Vagina (tissue), 2 donors: ENCODE data around the gene PCBP3. TPM values are rescaled to one million over a fixed set of nuclear protein-coding genes. Genes with fewer than 3 reads are reported as not detected.
"Not testable (repeated sequence)": the region's sequence is repeated elsewhere in the genome, so short reads cannot be mapped to it uniquely, and the experiment has no call there.

Experiments
- DNase-seq, 2 donors: peaks; one replicate each; pipeline ENCODE4 v3.0.0-alpha.2; 2017; ENCODE audit errors: extremely low spot score in 2 of 2
- H3K27ac ChIP-seq: fragments of 200-600 bp; sonication (generic); one replicate; pipeline ENCODE4 v1.5.1; 2019
- H3K27me3 ChIP-seq: fragments of 200-600 bp; sonication (generic); one replicate; pipeline ENCODE4 v1.5.1; 2019
- H3K36me3 ChIP-seq, 2 donors: fragments of 200-600 bp; sonication (generic); one replicate each; pipeline ENCODE4 v1.5.1; 2017 to 2019
- H3K4me1 ChIP-seq: fragments of 200-600 bp; sonication (generic); one replicate; pipeline ENCODE4 v1.5.1; 2019
- H3K4me3 ChIP-seq, 2 donors: fragments of 200-600 bp; sonication (generic); 1 replicate in 1 of 2; 2 replicates in 1 of 2; pipeline ENCODE4 v1.5.1; 2016 to 2019
- H3K9me3 ChIP-seq: fragments of 200-600 bp; sonication (generic); one replicate; pipeline ENCODE4 v1.5.1; 2019
- CTCF ChIP-seq, 3 experiments: fragments of 450-650 bp in 2 of 3; fragments of 200-600 bp in 1 of 3; sonication (generic) in 1 of 3; IDR thresholded peaks; one replicate each; pipeline ENCODE4 v1.5.1; 2017 to 2019; ENCODE audit warnings: antibody characterized with exemption in 3 of 3, mild to moderate bottlenecking in 2 of 3, moderate library complexity in 2 of 3
- POLR2A ChIP-seq, 2 donors: fragments of 450-650 bp; IDR thresholded peaks; one replicate each; pipeline ENCODE4 v1.6.1; 2017; ENCODE audit warnings: antibody characterized with exemption in 2 of 2, mild to moderate bottlenecking in 2 of 2, moderate library complexity in 2 of 2
- POLR2AphosphoS5 ChIP-seq, 2 donors: sonication (generic); formaldehyde crosslinking; IDR thresholded peaks; one replicate each; pipeline ENCODE4 v1.9.0; 2017; ENCODE audit warnings: antibody characterized with exemption in 2 of 2, mild to moderate bottlenecking in 2 of 2, low read depth in 1 of 2; ENCODE audit not compliant: insufficient read depth in 1 of 2
- intact Hi-C: fragments of 100-400 bp; cut with DNase I; formaldehyde crosslinking; loops from one replicate; pipeline ENCODE4 v1.15.1; 2023
- total RNA-seq: library from RNA; depleted of rRNA; stranded (reverse); fragments of >200 nt; gene quantifications from one replicate; pipeline ENCODE4 v1.2.3, GENCODE V29; 2016

Gene PCBP3
- total RNA-seq, 1 donor from 2014 or later = 4.9 TPM

GRCh38 chr21:45830720-45831366 is 187.3 kb downstream of the PCBP3 start:
- Histone ChIP-seq H3K4me3 (no peak overlapping the region), H3K27ac (no peak overlapping the region), H3K27me3 (no peaks in the 10 kb centered on the region), H3K9me3 (no peaks in the 10 kb centered on the region), H3K36me3 (no peaks in the 10 kb centered on the region), H3K4me1 (no peaks in the 10 kb centered on the region)
- intact Hi-C loops = no loop called here
- peak in 1 of 2 donors; percentile 37 for DNase-seq
- TF ChIP-seq POLR2AphosphoS5 (IDR thresholded peaks at IDR 0.05; ENCODE audit: insufficient read depth in 1 of 2, low read depth in 1 of 2) = no peak

- no peaks in the 10 kb centered on the region for H3K36me3 ChIP-seq
- H3K4me1 ChIP-seq = no peaks in the 10 kb centered on the region
- no peak for TF ChIP-seq CTCF (IDR thresholded peaks at IDR 0.05)
- no peak for TF ChIP-seq POLR2AphosphoS5 (IDR thresholded peaks at IDR 0.05; ENCODE audit: insufficient read depth in 1 of 2, low read depth in 1 of 2)
- no peak for TF ChIP-seq POLR2A (IDR thresholded peaks at IDR 0.05)
- DNase-seq = peak in 1 of 2 donors; percentile 42
- no peak overlapping the region for H3K4me3 ChIP-seq
- H3K27me3 ChIP-seq = no peaks in the 10 kb centered on the region
- intact Hi-C loops = no loop called here
- H3K9me3 ChIP-seq = no peaks in the 10 kb centered on the region
- H3K27ac ChIP-seq = no peak overlapping the region
These were observed 188.6 kb downstream of the PCBP3 start for GRCh38 chr21:45831991-45832740.

DNA sequence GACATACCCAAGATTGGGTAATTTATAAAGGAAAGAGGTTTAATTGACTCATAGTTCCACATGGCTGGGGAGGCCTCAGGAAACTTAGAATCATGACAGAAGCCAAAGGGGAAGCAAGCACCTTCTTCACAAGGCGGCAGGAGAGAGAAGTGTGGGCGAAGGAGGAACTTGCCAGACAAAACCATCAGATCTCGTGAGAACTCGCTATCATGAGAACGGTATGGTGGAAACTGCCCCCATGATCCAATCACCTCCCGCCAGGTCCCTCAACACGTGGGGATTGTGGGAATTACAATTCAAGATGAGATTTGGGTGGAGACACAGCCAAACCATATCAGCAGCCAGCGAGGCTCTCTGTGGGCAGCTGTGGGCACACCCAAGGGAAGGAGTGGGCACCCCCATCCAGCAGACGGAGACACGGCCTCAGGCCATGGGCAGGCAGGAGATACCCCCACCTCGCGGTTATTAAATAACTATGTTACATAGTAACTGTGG is 189.3 kb downstream of the PCBP3 start:
- H3K36me3 ChIP-seq, H3K4me3 ChIP-seq, H3K9me3 ChIP-seq, H3K27ac ChIP-seq, intact Hi-C loops, H3K4me1 ChIP-seq, H3K27me3 ChIP-seq: not testable (repeated sequence)
- DNase-seq = peak in 1 of 2 donors; percentile 27

- H3K27ac ChIP-seq = no peak overlapping the region
- no peaks in the 10 kb centered on the region for H3K27me3 ChIP-seq
- DNase-seq = peak; percentile 67 to 84
- no peaks in the 10 kb centered on the region for H3K36me3 ChIP-seq
- H3K4me1 ChIP-seq = no peaks in the 10 kb centered on the region
- TF ChIP-seq POLR2A (IDR thresholded peaks at IDR 0.05) (no peak), POLR2AphosphoS5 (IDR thresholded peaks at IDR 0.05; ENCODE audit: insufficient read depth in 1 of 2, low read depth in 1 of 2) (no peak)
- no peaks in the 10 kb centered on the region for H3K9me3 ChIP-seq
- intact Hi-C loops = no loop called here
- H3K4me3 ChIP-seq = no peak overlapping the region
These were observed 189.9 kb downstream of the PCBP3 start for GRCh38 chr21:45833414-45833813.

DNA sequence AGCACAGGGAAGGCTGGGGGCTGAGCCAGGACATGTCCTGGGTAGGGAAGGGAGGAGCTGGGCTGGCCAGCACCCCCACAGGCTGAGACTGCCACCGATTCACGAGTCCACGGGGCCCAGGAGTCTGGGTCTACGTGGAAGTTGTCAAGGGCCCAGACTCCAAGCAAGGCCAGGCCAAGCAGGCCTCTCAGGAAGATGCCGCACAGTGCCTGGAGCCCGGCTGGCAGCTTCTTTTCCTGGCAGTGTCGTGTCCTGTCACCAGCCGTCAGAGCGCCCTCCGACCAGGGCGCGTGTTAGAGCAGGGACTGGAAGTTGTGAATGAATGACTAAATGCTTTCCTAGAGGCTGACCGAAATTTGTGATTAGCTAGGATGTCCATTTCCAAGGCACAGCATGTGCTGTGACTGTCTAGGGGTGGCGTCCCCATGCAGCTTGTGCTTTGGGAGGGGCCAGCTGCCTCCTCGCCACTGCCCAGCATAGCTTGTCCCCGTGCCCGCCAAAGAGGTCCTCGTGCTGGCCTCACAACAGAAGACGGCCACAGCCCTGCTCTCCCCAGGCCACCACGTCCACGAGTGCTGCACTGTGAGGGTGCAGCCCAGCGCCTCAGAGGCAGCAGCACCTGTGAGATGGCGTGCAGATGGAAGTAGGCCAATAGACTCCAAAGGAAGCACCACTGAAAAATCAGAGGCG is 190.6 kb downstream of the PCBP3 start:
- TF ChIP-seq POLR2A (IDR thresholded peaks at IDR 0.05) = no peak
- TF ChIP-seq CTCF (IDR thresholded peaks at IDR 0.05) = no peak
- no peak for TF ChIP-seq POLR2AphosphoS5 (IDR thresholded peaks at IDR 0.05; ENCODE audit: insufficient read depth in 1 of 2, low read depth in 1 of 2)
- intact Hi-C loops = no loop called here
- no peak overlapping the region for H3K27ac ChIP-seq
- H3K4me3 ChIP-seq = no peak overlapping the region
- no peaks in the 10 kb centered on the region for H3K9me3 ChIP-seq
- no peaks in the 10 kb centered on the region for H3K4me1 ChIP-seq
- DNase-seq = peak in 1 of 2 donors; percentile 58
- no peaks in the 10 kb centered on the region for H3K36me3 ChIP-seq
- H3K27me3 ChIP-seq = no peaks in the 10 kb centered on the region

DNA sequence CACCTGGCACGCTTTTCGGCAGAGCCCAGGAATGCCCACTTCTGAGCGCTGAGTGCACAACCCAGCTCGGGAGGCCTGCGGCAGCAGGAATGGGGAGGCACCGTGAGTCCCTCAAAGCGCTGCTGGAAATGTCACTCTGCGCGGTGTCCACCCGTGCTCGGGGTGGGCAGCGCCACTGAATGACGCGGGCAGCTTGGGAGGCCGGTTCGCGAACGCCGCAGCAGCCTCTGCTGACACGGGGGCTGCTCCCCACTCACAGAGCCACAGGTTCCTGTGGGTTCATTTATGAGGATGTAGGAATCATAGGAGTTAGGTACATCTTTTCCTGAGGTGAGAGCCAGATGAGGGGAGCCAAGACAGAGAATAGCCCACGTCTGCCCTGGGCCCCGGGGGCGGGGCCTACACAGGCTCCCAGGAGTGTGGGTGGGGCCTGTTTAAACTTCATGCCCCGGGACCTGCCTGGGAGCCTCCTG is 191.3 kb downstream of the PCBP3 start:
- Histone ChIP-seq H3K27ac (no peak overlapping the region), H3K4me3 (no peak overlapping the region), H3K4me1 (no peaks in the 10 kb centered on the region), H3K9me3 (no peaks in the 10 kb centered on the region), H3K27me3 (no peaks in the 10 kb centered on the region), H3K36me3 (no peaks in the 10 kb centered on the region)
- intact Hi-C loops = no loop called here
- peak in 1 of 2 donors; percentile 58 for DNase-seq
- TF ChIP-seq POLR2AphosphoS5 (IDR thresholded peaks at IDR 0.05; ENCODE audit: insufficient read depth in 1 of 2, low read depth in 1 of 2) (no peak), POLR2A (IDR thresholded peaks at IDR 0.05) (no peak), CTCF (IDR thresholded peaks at IDR 0.05) (no peak)
